GM11168 (cell line): ENCODE measurements around the gene GPR55.
"Not testable (repeated sequence)": the region's sequence is repeated elsewhere in the genome, so short reads cannot be mapped to it uniquely, and the experiment has no call there.

Experiments
- in situ Hi-C: fragments of 300-500 bp; cut with MboI; formaldehyde crosslinking; loops from one replicate; pipeline ENCODE4 v1.12.0; 2022; ENCODE audit warnings: low sequenced_read_pairs; ENCODE audit not compliant: unreplicated experiment

The GPR55 gene

GRCh38 chr2:230924470-230925341 is at the start of gene GPR55:
GPR55 (minus strand) TSS chr2:230925242; CDS start chr2:230910962, 14,280 bp downstream.
- in situ Hi-C loops: loop anchor here (10.0 kb wide), 1 partner anchor 60 kb away; no protein-coding TSS in a partner anchor

DNA sequence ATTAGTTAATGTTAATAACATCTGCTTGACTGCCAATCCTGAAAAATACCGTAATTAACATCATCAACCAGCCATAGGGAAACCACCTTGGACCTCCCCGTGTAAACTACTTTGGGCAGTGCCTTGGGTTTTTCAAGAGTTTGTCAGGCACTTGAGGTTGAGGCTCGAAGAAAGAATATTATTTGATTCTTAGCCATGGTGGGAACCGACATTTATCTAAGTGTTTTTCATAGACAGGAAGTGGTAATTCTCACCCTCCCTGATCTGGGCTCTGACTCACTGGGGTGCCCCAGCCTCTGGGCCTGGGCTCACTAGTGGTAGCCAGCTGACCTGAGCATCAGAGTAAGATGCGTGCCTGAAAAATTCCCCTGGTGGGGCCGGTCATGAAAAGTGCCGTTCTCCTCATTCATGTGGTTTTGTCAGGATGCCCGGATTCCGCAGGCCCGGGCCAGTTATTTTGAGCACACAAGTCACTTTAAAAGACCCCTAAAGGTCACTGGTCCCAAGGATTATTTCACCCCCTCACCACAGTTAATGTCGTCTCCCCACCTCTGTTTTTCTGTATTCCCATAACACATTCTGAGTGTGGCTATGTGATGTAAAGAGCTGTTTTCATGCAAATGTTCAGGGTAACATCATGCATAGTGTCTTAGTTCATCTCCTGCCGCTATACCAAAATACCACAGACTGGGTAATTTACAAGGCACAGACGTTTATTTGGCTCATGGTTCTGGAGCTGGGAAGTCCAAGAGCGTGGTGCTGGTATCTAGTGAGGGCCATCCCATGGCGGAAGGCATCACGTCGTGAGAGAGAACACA is 49.3 kb upstream of the GPR55 start:
- in situ Hi-C loops: no loop called here

DNA sequence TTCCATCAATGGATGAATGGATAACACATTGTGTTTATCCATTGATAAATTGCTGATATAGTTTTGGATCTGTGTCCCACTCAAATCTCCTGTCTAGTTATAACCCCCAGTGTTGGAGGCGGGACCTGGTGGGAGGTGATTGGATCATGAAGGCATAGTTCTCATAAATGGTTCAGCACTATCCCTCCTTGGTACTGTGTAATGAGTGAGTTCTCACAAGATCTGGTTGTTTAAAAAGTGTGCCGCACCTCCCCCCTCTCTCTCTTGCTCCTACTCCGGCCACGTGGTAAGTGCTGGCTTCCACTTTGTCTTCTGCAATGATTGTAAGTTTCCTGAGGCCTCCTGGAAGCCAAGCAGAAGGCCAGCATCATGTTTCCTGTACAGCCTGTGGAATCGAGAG is 47.0 kb upstream of the GPR55 start:
- in situ Hi-C loops: no loop called here

DNA sequence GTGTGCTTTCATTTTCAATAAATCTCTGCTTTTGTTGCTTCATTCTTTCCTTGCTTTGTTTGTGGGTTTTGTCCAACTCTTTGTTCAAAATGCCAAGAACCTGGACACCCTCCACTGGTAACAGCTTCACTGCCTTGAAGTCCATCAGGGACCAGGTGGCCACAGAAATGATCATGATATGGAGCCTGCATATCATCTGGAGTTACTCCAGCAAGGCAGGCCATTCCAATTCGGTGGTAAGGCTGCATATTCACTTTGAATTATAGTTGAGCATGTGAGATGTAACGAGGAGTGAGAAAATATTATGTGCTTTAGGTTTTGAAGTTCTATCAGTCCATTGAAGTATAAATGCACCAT is 44.6 kb upstream of the GPR55 start:
- in situ Hi-C loops: no loop called here

DNA sequence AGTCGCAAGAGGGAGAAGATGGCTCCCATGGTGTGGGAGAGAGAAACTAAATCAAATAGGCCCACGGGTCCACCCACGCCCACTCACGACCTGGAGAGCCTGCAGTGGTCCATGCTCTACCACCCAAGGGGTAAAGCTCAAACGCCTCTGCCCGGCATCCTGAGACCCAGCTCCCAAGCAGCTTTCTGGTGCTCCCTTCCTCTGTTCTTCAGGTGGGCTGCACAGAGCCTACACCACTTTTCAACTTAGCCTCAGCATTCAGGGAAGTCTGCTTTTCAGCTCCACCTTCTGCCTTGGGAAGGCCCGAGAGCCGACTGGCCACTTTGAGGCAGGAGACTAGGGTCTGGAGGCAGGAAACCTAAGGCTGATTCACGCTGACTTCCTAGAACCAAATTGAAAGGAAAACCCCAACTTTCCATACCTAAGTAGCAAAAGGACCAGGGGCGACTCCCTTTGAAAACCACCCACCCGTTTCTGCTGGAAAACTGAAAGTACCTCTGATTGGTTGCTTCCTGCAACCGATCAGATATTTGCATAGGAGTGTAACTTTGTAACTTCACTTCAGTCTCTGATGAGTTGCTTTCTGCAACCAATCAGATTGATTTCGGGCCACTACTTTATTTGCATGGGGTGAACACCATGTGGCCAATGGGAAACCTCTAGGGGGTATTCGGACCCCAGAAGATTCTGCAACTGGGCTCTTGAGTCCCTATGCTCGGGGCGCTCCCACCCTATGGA is 44.0 kb upstream of the GPR55 start:
- in situ Hi-C loops: no loop called here

DNA sequence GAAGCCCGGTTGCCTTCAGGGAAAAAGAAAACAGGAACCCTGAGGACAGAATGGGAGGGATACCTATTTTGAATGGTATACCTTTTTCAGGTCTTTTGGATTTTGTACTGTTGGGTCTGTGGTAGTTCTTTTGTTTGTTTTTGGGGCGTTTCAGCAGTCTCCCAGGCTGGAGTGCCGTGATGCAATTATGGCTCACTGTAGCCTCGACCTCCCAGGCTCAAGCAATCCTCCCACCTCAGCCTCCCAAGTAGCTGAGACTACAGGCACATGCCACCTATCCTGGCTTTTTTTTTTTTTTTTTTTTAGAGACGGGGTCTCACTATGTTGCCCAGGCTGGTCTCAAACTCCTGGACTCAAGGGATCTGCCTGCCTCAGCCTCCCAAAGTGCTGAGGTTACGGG is 43.3 kb upstream of the GPR55 start:
- in situ Hi-C loops: not testable (repeated sequence)

DNA sequence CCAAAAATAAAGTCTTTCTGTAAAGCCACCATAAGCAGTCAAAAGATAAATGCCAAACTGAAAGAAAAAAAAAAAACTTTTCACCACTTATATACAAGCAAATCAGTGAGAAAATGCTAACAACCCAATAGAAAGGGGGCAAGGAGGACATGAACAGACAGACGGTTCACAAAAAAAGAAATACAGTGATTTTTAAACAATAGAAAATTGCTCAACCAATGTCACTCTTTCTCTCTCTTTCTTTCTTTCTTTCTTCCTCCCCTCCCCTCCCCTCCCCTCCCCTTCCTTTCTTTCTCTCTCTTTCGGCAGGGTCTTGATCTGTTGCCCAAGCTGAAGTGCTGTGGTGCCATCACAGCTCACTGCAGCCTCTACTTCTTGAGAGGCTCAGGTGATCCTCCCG is 42.1 kb upstream of the GPR55 start:
- in situ Hi-C loops: no loop called here

GRCh38 chr2:230964136-230964730 is 39.2 kb upstream of the GPR55 start:
- in situ Hi-C loops: no loop called here

GRCh38 chr2:230961091-230961491 is 36.0 kb upstream of the GPR55 start:
- in situ Hi-C loops: no loop called here

- in situ Hi-C loops: no loop called here
These were observed 35.0 kb upstream of the GPR55 start for GRCh38 chr2:230960026-230960425.

DNA sequence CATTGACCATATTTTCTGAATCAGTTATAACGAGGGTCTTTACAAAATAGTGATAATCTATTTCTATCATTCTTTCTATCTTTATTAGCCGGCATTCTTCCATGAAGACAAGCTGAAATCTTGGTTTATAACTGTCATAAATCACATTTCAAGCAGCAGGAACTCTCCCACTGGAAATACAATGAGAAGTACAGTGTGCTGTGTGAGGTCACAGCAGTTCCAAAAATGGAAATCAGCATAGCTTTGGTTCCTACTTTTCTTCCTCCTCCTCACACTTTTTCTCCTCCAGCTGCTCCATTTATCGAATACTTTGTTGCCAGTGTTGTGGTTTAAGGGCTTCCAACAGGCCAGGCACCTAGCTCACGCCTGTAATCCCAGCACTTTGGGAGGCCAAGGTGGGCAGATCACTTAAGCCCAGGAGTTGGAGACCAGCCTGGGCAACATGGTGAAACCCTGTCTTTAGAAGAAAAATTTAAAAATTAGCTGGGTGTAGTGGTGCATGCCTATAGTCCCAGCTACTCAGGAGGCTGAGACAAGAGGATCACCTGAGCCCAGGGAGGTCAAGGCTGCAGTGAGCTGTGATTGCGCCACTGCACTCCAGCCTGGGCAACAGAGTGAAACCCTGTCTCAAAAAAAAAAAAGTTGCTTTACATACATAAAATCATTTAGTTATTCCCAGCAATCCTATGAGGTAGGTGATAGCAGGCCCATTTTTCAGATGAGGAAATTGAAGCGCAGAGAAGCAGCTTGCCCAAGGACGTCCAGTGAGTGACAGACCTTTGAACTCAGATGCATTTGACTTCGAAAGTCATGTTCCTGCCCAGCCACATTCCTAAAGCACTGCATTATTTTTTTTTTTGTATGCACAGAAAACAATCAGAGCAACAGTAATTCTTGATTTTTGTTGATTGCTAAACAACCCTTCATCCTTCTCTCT is 34.0 kb upstream of the GPR55 start:
- in situ Hi-C loops: no loop called here

GRCh38 chr2:230957756-230958391 is 32.8 kb upstream of the GPR55 start:
- in situ Hi-C loops: no loop called here

GRCh38 chr2:230956827-230957755 is 32.0 kb upstream of the GPR55 start:
- in situ Hi-C loops: no loop called here

DNA sequence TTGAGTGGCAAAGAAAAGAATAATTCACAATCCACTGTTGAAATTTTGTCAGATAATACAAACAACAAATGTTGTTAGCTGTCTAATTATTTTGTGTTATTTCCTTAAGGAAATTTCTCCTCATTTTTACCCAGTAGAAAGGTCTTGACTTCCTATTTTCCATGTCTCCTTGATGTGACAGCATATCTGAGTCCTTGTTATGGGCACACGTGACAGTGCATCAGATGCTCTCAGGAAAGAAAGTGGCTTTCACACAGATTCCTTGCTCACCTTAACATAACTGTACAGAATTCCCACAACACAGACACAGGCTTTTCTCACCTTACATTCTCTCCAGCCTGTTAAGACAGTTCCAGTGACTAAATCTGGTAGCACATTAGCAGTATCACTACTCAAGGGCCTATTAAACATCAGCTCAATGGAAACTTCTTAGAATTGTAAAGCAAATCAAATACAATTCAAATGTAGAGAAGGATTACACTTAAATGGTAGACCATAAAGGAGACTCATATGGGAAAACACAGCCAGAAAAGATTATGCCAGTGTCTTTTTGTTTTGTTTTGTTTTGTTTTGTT is 30.2 kb upstream of the GPR55 start:
- in situ Hi-C loops: no loop called here

DNA sequence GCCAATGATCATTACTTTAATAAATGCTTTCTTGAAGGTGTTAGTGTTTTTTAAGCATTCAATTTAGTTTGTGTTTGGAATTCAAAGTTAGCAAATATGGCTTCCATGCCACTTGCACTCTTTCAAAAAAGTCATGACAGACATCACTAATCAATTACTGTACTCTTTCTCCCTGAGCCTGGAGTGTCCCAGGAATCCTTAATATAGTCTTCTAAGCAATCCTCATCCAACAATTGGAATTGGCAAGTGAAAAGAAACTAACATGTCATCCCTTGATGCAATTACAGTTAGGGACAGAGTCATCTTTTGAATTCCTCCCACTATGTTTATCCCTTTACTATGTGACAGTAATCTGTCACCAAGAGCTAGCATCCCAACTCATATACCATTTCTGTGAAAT is 29.7 kb upstream of the GPR55 start:
- in situ Hi-C loops: loop anchor here (5.0 kb wide), 1 partner anchor 33 kb away; no protein-coding TSS in a partner anchor

- in situ Hi-C loops: loop anchor here (5.0 kb wide), 1 partner anchor 33 kb away; no protein-coding TSS in a partner anchor
These were observed 28.8 kb upstream of the GPR55 start for GRCh38 chr2:230953845-230954244.
